Measurements from ENCODE around the gene MAP4K5. TPM values are rescaled to one million over a fixed set of nuclear protein-coding genes. Genes with fewer than 3 reads are reported as not detected.
"Not testable (repeated sequence)": the region's sequence is repeated elsewhere in the genome, so short reads cannot be mapped to it uniquely, and the experiment has no call there.

The MAP4K5 gene
- total RNA-seq, 1 experiment from 2014 or later, result 42.7 TPM

- no peak overlapping the region for H4K91ac ChIP-seq (ENCODE audit: insufficient read length, low read depth, low read length)
- Mint-ChIP-seq H3K4me3 (no peak overlapping the region), H3K4me1 (no peaks in the 10 kb centered on the region), H3K36me3 (ENCODE audit: insufficient read depth in 1 of 3, low read depth in 3 of 3) (peaks cover 13 to 23% (median 20%) of the 10 kb centered on the region in 3 experiments), H3K9me3 (peaks cover 16 to 20% of the 10 kb centered on the region in 2 experiments), H3K27ac (no peak overlapping the region), H3K27me3 (ENCODE audit: low read depth) (no peaks in the 10 kb centered on the region; the same call in 1 of the 2 replicates)
- no peak overlapping the region for H3K9ac ChIP-seq (ENCODE audit: extremely low read depth, insufficient read length, low read length)
- no peaks in the 10 kb centered on the region for H3K9me3 ChIP-seq (ENCODE audit: control insufficient read depth, low read depth, low read length)
- H2AFZ ChIP-seq (ENCODE audit: low read length), result no peak overlapping the region
- no peaks in the 10 kb centered on the region for H4K20me1 ChIP-seq (ENCODE audit: control insufficient read depth, insufficient read depth, insufficient read length)
- H3K18ac ChIP-seq (ENCODE audit: insufficient read length, low read depth, low read length), result no peak overlapping the region
- H3K14ac ChIP-seq (ENCODE audit: insufficient read depth, low read length), result no peak overlapping the region
- H2AK5ac ChIP-seq (ENCODE audit: insufficient read length, low read length), result no peak overlapping the region
- no peak overlapping the region for H4K5ac ChIP-seq (ENCODE audit: insufficient read length, low read depth, low read length)
- H2BK5ac ChIP-seq (ENCODE audit: insufficient read length, low read length), result no peak overlapping the region
- TF ChIP-seq, protein P1, sequence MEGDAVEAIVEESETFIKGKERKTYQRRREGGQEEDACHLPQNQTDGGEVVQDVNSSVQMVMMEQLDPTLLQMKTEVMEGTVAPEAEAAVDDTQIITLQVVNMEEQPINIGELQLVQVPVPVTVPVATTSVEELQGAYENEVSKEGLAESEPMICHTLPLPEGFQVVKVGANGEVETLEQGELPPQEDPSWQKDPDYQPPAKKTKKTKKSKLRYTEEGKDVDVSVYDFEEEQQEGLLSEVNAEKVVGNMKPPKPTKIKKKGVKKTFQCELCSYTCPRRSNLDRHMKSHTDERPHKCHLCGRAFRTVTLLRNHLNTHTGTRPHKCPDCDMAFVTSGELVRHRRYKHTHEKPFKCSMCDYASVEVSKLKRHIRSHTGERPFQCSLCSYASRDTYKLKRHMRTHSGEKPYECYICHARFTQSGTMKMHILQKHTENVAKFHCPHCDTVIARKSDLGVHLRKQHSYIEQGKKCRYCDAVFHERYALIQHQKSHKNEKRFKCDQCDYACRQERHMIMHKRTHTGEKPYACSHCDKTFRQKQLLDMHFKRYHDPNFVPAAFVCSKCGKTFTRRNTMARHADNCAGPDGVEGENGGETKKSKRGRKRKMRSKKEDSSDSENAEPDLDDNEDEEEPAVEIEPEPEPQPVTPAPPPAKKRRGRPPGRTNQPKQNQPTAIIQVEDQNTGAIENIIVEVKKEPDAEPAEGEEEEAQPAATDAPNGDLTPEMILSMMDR (conservative IDR thresholded peaks at IDR 0.05), result no peak
- no peak overlapping the region for H2BK15ac ChIP-seq (ENCODE audit: low read depth, low read length)
- H3K4ac ChIP-seq (ENCODE audit: low read depth, low read length), result no peak overlapping the region
- H3K56ac ChIP-seq (ENCODE audit: insufficient read length, low read depth, low read length), result no peak overlapping the region
- H3T11ph ChIP-seq (ENCODE audit: low read length), result no peak overlapping the region
- H3K27me3 ChIP-seq (ENCODE audit: insufficient read depth, low read length), result no peaks in the 10 kb centered on the region; the same call in 1 of the 2 replicates
- H3K4me1 ChIP-seq (ENCODE audit: insufficient read depth, low read length), result no peaks in the 10 kb centered on the region
- H3K79me1 ChIP-seq (ENCODE audit: insufficient read depth, low read depth, low read length, poor library complexity, severe bottlenecking), result no peaks in the 10 kb centered on the region
- no peaks in the 10 kb centered on the region for H3K79me2 ChIP-seq (ENCODE audit: insufficient read depth, low read length)
- H2BK20ac ChIP-seq (ENCODE audit: low read depth, low read length, poor library complexity, severe bottlenecking), result no peak overlapping the region
- no peak overlapping the region for H2BK12ac ChIP-seq (ENCODE audit: insufficient read length, low read depth, low read length)
- no peak overlapping the region for H2BK120ac ChIP-seq (ENCODE audit: low read depth, low read length, poor library complexity, severe bottlenecking)
- no peak overlapping the region for H3K4me2 ChIP-seq (ENCODE audit: insufficient read depth, insufficient read length, low read length)
- H3K23me2 ChIP-seq (ENCODE audit: insufficient read length, low read depth, low read length, poor library complexity, severe bottlenecking), result no peaks in the 10 kb centered on the region
- H3K27ac ChIP-seq (ENCODE audit: insufficient read length, low read depth, low read length), result no peak overlapping the region
- no peak overlapping the region for H3K23ac ChIP-seq (ENCODE audit: insufficient read length, low read depth, low read length)
- DNase-seq, result no peak
- no peak overlapping the region for H4K8ac ChIP-seq (replicated peaks; ENCODE audit: insufficient read length, low read depth, low read length)
These were observed 6.7 kb upstream of the MAP4K5 start for GRCh38 chr14:50539051-50539450.

- H4K8ac ChIP-seq (replicated peaks; ENCODE audit: insufficient read length, low read depth, low read length); H2BK15ac ChIP-seq (ENCODE audit: low read depth, low read length); H3K9me3 ChIP-seq (ENCODE audit: control insufficient read depth, low read depth, low read length); H3K27me3 Mint-ChIP-seq (ENCODE audit: low read depth); H3K4me2 ChIP-seq (ENCODE audit: insufficient read depth, insufficient read length, low read length); H3K56ac ChIP-seq (ENCODE audit: insufficient read length, low read depth, low read length); H3K18ac ChIP-seq (ENCODE audit: insufficient read length, low read depth, low read length); H3K27ac Mint-ChIP-seq; H4K91ac ChIP-seq (ENCODE audit: insufficient read length, low read depth, low read length); H3K4me3 Mint-ChIP-seq; H3K79me1 ChIP-seq (ENCODE audit: insufficient read depth, low read depth, low read length, poor library complexity, severe bottlenecking); H2BK120ac ChIP-seq (ENCODE audit: low read depth, low read length, poor library complexity, severe bottlenecking); H3K27me3 ChIP-seq (ENCODE audit: insufficient read depth, low read length); H2BK12ac ChIP-seq (ENCODE audit: insufficient read length, low read depth, low read length); H2BK5ac ChIP-seq (ENCODE audit: insufficient read length, low read length); H3K9ac ChIP-seq (ENCODE audit: extremely low read depth, insufficient read length, low read length); H3K23me2 ChIP-seq (ENCODE audit: insufficient read length, low read depth, low read length, poor library complexity, severe bottlenecking); H3K23ac ChIP-seq (ENCODE audit: insufficient read length, low read depth, low read length); H4K5ac ChIP-seq (ENCODE audit: insufficient read length, low read depth, low read length); H4K20me1 ChIP-seq (ENCODE audit: control insufficient read depth, insufficient read depth, insufficient read length); H3K4me1 Mint-ChIP-seq; H2BK20ac ChIP-seq (ENCODE audit: low read depth, low read length, poor library complexity, severe bottlenecking); H3K79me2 ChIP-seq (ENCODE audit: insufficient read depth, low read length); DNase-seq; H3K27ac ChIP-seq (ENCODE audit: insufficient read length, low read depth, low read length); H2AFZ ChIP-seq (ENCODE audit: low read length); H3K4ac ChIP-seq (ENCODE audit: low read depth, low read length); H2AK5ac ChIP-seq (ENCODE audit: insufficient read length, low read length); H3K4me1 ChIP-seq (ENCODE audit: insufficient read depth, low read length); H3K14ac ChIP-seq (ENCODE audit: insufficient read depth, low read length); H3T11ph ChIP-seq (ENCODE audit: low read length): not testable (repeated sequence)
- H3K9me3 Mint-ChIP-seq, result peaks cover 16 to 20% of the 10 kb centered on the region in 2 experiments
- no CpG with 5 or more reads among the region's 4 CpGs for whole genome bisulfite sequencing (ENCODE audit: extremely low coverage, insufficient read length, low lambda C conversion rate)
- peaks cover 13 to 23% (median 20%) of the 10 kb centered on the region in 3 experiments for H3K36me3 Mint-ChIP-seq (ENCODE audit: insufficient read depth in 1 of 3, low read depth in 3 of 3)
These were observed 5.7 kb upstream of the MAP4K5 start for GRCh38 chr14:50538034-50538433.

Data from H9 (cell line).